ENCODE results near the gene CTDSPL. TPM values are rescaled to one million over a fixed set of nuclear protein-coding genes. Genes with fewer than 3 reads are reported as not detected.

CTDSPL gene
- total RNA-seq, 1 donor from 2014 or later: 6.1 TPM

- intact Hi-C loops (cut with micrococcal nuclease): no loop called here
These were observed 155.3 kb downstream of the CTDSPL start for GRCh38 chr3:38016847-38017444.

DNA sequence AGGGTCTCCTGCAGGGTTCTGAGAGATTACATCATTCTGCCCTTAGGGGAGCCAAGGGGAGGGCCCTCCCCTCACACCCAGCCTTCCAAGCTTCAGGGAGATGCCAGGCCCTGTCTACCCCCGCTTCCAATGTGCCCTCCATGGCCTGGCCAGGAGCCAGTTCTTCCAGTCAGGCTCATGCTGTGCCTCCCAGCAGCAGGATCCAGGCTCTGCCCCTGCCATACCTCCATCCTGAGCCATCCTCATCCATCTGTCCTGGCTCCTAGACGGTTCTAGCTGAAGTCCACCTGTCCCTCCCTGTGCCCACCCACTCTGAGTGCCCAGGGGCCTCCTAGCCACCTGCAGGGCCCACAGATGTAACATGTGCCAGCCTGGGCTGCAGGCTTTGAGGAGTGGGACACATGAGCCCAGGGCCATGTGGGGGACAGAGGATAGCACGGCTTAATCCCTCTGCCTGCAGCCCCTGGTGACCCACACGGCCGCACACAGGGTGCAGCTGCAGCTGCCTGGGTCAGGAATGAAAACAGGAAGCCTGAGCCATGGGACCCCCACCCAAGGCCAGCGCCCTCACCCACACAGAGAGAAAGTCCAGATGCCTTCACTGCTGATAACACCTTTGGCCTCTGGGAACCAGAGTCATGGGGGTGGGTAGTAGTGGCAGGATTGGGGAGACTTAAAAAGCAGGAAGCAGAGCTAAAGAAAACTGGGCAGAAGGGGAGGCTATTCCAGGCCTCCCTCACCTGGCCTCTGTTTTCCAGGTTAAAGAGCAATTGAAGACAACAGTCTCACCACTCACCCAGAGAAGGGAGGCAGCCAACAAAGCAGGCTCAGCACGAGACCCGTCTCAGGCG is 156.0 kb downstream of the CTDSPL start:
- DNase-seq: no peak
- Mint-ChIP-seq H3K27me3 (no peaks in the 10 kb centered on the region), H3K27ac (no peak overlapping the region), H3K4me3 (no peak overlapping the region), H3K36me3 (ENCODE audit: low read depth) (peaks cover 27% of the 10 kb centered on the region), H3K4me1 (peaks cover 9% of the 10 kb centered on the region), H3K9me3 (peaks cover 10% of the 10 kb centered on the region)
- intact Hi-C loops (cut with micrococcal nuclease): no loop called here

More at GRCh38 chr3:38016847-38017444, 155.3 kb downstream of the CTDSPL start:
- Mint-ChIP-seq H3K4me3 (no peak overlapping the region), H3K27me3 (no peaks in the 10 kb centered on the region), H3K27ac (no peak overlapping the region), H3K9me3 (peaks cover 10% of the 10 kb centered on the region), H3K36me3 (ENCODE audit: low read depth) (peaks cover 27% of the 10 kb centered on the region), H3K4me1 (peaks cover 4% of the 10 kb centered on the region)
- DNase-seq: no peak

DNA sequence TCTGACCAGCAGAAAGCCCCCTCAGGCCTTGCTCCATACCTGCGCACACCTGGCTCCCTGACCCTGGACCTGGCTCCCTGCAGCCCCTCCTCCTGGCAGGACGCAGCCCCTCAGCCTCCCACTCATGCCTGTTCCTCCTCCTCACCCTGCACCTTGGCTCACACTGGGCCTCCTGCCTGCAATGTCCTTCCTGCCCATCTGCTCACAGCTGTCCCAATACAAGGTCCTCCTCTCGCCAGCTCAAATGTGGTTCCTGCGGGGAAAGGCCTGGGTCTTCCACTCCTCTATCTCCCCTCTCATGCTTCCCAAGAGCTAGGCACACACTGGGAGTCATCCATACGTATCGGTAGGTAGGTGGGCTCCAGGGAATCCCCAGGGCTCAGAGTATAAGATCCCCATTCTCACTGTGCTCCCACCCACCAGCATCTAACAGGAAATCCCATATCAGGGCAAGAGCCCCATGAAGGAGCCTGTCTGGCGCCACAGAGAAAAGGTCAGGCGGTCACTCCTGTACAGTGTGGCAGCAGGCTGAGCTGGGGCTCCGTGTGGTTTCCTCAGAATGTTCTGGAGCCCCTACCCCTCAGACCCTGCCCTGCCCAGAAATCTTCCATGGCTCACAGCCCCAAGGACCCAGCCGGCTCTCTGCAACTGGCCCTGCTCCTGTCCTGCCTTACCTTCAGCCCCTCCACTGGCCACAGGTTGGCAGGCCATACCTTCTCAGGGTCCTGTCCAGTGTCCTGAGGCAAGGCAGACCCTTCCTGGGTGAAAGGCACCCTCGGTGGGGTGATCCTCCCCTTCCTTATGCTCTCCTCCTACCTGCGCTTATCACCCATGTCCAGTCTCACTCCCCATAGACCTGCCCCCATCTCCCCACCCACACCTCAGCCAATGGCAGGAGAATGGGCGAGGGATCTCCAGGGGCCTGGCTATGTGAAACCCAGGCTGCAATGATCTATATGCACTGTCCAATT is 156.9 kb downstream of the CTDSPL start:
- Mint-ChIP-seq H3K27ac (no peak overlapping the region), H3K36me3 (ENCODE audit: low read depth) (peaks cover 26% of the 10 kb centered on the region), H3K4me3 (no peak overlapping the region), H3K27me3 (no peaks in the 10 kb centered on the region), H3K4me1 (peaks cover 14% of the 10 kb centered on the region), H3K9me3 (peaks cover 10% of the 10 kb centered on the region)
- intact Hi-C loops (cut with micrococcal nuclease): no loop called here
- DNase-seq: no peak

DNA sequence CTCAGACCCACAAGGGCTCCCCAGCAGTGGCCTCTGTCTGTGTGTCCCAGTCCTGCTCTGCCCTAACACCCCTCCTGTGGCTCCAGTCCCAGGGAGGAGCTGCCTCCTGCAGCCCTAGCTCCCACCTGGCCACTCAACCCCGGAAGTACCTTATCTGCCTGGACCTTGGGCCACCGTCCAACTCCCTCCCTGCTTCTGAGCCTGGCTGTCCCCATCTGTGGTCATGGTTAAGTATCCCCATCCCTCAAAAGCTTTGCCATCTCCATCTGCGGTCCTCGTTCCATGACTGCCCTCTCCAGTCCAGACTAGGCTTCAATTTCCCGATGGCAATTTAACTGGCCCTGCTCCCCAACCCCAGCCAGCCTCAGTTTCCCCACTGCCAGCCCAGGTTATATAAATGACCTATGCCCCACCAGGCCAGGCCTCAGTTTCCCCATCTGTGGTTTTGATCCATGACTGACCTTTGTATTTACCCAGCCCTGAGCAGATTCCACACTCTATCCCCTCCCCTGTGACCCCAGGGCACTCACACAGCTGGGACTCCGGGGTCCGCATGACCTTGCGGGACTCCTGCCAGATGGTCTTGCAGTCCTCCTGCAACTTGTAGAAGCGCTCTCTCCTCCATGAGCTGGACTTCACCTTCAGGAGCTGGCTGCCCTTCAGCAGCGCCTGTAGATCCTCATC is 158.1 kb downstream of the CTDSPL start:
- no peaks in the 10 kb centered on the region for H3K27me3 Mint-ChIP-seq
- no peak for DNase-seq

DNA sequence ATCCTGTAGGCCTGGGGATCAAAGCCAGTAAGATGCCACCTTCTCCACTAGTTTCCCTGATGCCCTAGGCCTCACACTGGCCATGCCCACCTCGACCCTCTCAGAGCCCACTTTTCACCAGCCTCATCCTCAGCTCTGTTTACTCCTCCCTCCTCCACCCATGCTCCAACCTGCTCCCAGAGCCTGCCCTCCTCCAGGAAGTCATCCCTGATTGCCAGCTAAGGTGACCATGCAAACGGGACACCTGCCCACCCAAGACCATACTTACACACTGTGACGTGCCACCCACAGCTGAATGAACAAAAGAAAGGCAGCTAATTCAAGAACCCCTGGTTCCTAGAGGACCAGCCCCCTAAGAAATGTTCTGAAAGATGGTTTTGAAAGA is 158.7 kb downstream of the CTDSPL start:
- intact Hi-C loops (cut with micrococcal nuclease): no loop called here
- H3K27ac Mint-ChIP-seq: no peak overlapping the region
- H3K4me1 Mint-ChIP-seq: peaks cover 27% of the 10 kb centered on the region
- no peaks in the 10 kb centered on the region for H3K27me3 Mint-ChIP-seq
- peaks cover 20% of the 10 kb centered on the region for H3K36me3 Mint-ChIP-seq (ENCODE audit: low read depth)
- H3K9me3 Mint-ChIP-seq: peaks cover 10% of the 10 kb centered on the region
- H3K4me3 Mint-ChIP-seq: no peak overlapping the region
- no peak for DNase-seq

More for the DNA sequence above, 158.1 kb downstream of the CTDSPL start:
- intact Hi-C loops (cut with micrococcal nuclease): no loop called here
- Mint-ChIP-seq H3K4me1 (peaks cover 23% of the 10 kb centered on the region), H3K4me3 (no peak overlapping the region), H3K27ac (no peak overlapping the region), H3K9me3 (peaks cover 10% of the 10 kb centered on the region), H3K36me3 (ENCODE audit: low read depth) (peaks cover 25% of the 10 kb centered on the region)

DNA sequence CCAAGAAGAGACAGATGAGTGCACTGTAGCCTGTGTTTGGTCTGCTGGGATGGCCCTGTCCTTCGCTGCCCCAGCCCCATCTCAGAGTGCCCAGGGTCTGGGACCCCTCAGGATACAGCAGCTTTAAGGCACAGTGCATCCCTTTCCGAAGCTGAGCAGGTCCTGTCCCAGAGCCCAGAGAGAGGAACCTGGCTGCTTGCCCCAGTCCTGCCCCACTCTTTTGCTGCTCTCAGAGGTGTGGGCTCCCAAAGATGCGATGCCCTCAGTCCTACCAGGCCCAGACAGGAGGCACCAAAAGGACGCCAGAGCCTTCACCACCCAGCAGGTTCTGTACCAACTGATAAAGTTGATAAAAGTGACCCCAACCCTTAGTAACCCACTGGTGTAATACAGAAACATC is 159.5 kb downstream of the CTDSPL start:
- no peaks in the 10 kb centered on the region for H3K27me3 Mint-ChIP-seq
- H3K4me3 Mint-ChIP-seq: no peak overlapping the region
- peaks cover 34% of the 10 kb centered on the region for H3K4me1 Mint-ChIP-seq
- H3K36me3 Mint-ChIP-seq (ENCODE audit: low read depth): peaks cover 12% of the 10 kb centered on the region
- peaks cover 7% of the 10 kb centered on the region for H3K9me3 Mint-ChIP-seq
- H3K27ac Mint-ChIP-seq: no peak overlapping the region
- intact Hi-C loops (cut with micrococcal nuclease): no loop called here
- DNase-seq: no peak

DNA sequence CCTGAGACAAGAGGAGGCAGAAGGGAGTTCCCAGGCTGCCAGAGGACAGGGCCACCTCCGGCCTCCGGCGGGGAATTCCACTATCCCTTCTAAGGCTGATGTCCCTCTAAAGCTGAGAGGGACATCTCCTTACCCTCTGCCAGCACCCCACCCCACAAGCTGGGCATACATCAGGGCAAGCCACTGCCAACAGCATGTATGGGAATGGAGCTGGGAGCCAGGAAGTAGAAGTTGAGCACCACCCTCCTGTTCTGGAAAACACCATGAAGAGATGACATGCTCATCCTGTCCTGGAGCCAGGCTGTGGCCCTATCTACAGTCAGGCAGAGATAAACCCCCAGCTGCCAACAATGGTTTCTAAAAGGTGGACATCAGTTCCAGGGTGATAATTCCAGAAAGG is 160.6 kb downstream of the CTDSPL start:
- intact Hi-C loops (cut with micrococcal nuclease): no loop called here
- Mint-ChIP-seq H3K27ac (no peak overlapping the region), H3K27me3 (peaks cover 2% of the 10 kb centered on the region), H3K4me3 (no peak overlapping the region), H3K4me1 (peaks cover 35% of the 10 kb centered on the region), H3K9me3 (no peaks in the 10 kb centered on the region), H3K36me3 (ENCODE audit: low read depth) (peaks cover 4% of the 10 kb centered on the region)
- DNase-seq: no peak

DNA sequence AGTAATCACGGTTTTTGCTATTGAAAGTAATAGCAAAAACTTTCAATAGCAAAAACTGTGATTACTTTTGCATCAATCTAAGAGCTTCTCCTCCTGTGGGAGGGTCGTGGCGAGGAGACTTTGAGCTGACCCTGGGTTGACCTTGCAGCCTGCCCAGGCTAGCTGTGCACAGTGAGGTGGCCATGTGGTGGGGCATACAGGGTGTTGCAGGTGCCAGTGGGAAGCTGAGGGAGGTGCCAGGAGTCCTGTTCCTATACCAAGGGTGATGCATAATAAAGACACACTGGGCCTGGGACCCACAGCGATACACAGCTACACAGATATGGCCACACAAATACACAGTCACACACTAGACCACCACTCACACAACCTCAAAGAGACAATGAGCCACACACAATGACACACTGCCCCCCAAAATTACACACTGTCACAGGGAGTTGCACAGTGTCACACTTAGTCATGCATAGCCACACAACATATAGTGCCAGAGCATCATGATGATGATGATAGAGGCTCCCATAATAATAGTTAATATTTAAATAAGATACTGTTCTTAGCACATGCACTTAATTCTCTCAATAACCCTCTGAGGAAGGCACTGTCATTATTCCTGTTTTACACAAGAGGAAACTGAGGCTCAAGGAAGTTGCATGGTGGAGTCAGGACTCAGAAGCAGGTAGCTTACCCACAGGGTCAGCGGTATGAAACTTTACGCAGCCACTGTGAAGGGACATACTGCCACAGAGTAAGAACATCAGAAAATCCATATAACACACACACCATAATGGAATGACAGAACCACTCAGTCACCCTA is 161.4 kb downstream of the CTDSPL start:
- H3K9me3 Mint-ChIP-seq: no peaks in the 10 kb centered on the region
- H3K36me3 Mint-ChIP-seq (ENCODE audit: low read depth): peaks cover 4% of the 10 kb centered on the region
- DNase-seq: no peak
- H3K4me3 Mint-ChIP-seq: peak overlapping the region; percentile 97
- intact Hi-C loops (cut with micrococcal nuclease): no loop called here
- peaks cover 37% of the 10 kb centered on the region for H3K4me1 Mint-ChIP-seq
- H3K27ac Mint-ChIP-seq: peak overlapping the region; percentile 98
- peaks cover 10% of the 10 kb centered on the region for H3K27me3 Mint-ChIP-seq

DNA sequence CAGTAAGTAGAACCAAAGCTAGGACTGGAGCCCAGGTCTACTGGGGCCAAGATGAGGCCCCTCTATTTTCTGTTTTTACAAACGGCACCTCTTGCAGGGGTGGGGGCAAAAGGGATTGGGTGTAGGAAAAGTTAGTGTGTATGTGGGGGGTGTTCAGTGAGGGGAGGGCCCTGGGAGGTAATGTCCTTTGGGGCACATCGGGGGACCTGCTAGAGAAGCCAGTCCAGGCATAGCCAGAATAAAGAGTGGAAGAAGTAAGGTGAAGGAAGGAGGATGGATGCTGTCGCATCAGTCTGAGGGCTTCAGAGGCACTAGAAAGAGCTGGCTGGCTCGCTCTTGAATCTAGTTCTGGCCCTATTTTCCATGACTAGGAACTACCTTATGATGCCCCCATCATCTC is 165.2 kb downstream of the CTDSPL start:
- Mint-ChIP-seq H3K9me3 (no peaks in the 10 kb centered on the region), H3K4me1 (peaks cover 47% of the 10 kb centered on the region), H3K27ac (no peak overlapping the region), H3K27me3 (peaks cover 24% of the 10 kb centered on the region), H3K36me3 (ENCODE audit: low read depth) (no peaks in the 10 kb centered on the region), H3K4me3 (no peak overlapping the region)
- intact Hi-C loops (cut with micrococcal nuclease): no loop called here
- no peak for DNase-seq

DNA sequence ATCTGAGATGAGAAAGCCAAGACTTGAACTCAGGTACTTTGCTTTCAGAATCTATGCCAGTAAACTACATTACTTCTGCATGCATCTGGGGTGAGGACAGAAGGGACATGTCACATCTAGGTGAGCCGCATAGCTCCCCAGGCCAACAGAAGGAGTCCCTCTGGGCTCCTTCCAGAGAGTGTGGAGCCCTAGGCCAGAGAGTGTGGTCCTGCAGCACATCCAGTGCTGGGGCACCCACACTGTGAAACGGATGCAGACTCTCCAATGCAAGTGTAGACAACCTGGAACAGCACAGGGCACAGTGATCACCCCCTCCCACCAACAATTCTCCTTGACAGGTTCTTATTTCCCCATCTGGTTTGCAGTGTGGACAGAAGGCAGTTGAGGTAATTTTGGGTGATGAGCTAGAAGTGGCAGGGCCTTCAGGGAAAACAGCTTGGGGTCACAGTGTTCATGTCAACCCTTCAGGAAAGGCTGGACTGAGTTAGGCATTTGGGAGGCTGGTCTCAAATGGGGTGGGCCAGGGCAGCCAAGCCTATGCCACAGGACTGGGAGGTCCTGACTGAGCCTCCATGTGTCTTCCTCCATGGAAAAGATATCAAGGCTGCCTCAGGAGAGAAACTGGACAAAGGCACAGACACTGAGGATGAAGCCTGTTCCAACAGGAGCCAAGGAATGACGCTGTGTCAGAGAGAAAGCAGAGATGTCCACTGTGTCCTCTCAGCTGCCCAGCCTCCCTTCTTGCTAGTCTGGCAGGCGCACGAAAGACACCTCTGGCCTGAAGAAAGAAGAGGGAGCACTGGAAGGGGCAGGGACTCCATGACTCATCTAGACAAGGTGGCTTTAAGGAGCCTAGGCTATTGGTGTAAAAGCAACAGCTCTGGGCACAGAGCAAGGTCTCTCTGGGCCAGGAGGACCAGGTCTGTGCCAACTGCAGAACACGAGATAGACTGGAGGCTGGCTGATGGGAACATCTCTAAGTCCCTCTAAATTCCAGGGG is 166.1 kb downstream of the CTDSPL start:
- H3K4me3 Mint-ChIP-seq: peak overlapping the region; percentile 48
- DNase-seq: no peak
- H3K36me3 Mint-ChIP-seq (ENCODE audit: low read depth): no peaks in the 10 kb centered on the region
- H3K4me1 Mint-ChIP-seq: peaks cover 41% of the 10 kb centered on the region
- H3K27me3 Mint-ChIP-seq: peaks cover 26% of the 10 kb centered on the region
- H3K9me3 Mint-ChIP-seq: no peaks in the 10 kb centered on the region
- intact Hi-C loops (cut with micrococcal nuclease): no loop called here
- H3K27ac Mint-ChIP-seq: no peak overlapping the region

DNA sequence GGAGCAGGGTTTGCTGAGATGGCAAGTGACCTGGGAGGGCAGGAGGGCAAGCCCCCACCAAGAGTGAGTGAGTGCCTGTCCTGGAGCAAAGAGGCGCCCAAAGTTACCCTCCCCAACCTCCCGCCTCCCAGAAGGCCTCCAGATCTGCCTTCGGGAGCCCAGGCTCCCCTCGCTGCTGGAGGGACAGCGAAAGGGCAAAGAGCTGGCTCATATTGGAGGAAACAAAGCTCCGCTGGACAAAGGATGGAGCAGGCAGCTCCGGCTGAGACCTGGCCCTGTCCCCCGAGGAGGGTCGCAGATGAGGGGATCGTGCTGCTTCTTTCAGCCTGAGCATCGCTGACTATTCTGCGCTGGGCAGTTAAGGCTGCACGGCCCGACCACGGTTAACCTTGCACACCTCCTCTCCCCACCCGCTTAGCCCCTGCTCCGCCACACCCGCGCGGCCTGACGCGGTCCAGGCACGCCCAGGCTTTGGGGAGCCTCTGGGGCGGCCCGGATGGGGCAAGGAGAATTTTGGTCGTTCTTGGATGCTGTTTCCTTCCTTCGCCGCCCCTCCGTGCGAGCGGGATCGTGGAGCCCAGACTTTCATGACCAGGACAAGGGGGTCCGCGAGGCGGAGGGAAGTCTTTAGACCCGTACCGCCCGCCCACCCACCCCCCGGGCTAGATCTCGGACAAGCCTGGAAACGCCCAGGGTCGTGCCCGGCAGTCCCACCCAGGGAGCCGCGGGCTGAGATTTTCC is 167.1 kb downstream of the CTDSPL start:
- H3K36me3 Mint-ChIP-seq (ENCODE audit: low read depth): no peaks in the 10 kb centered on the region
- peaks cover 35% of the 10 kb centered on the region for H3K4me1 Mint-ChIP-seq
- DNase-seq: no peak
- H3K27me3 Mint-ChIP-seq: peaks cover 27% of the 10 kb centered on the region
- H3K27ac Mint-ChIP-seq: no peak overlapping the region
- H3K4me3 Mint-ChIP-seq: peak overlapping the region; percentile 48
- intact Hi-C loops (cut with micrococcal nuclease): loop anchor here (1.0 kb wide), 1 partner anchor 10 kb away; no protein-coding TSS in a partner anchor
- no peaks in the 10 kb centered on the region for H3K9me3 Mint-ChIP-seq
